ENCODE data around the gene DNM3.

Gene DNM3

GRCh38 chr1:172224871-172225270 is 383.6 kb downstream of the DNM3 start:
- no peak for DNase-seq (ENCODE audit: low spot score)
- in situ Hi-C loops (cut with MboI; ENCODE audit: low pct_unique_long_range_greater_than_20kb, low sequenced_read_pairs, unreplicated experiment) = no loop called here
- TF ChIP-seq CTCF (IDR thresholded peaks at IDR 0.05; ENCODE audit: extremely low read depth, insufficient read depth, missing control alignments) = no peak

- no peak for DNase-seq (ENCODE audit: low spot score)
- TF ChIP-seq CTCF (IDR thresholded peaks at IDR 0.05; ENCODE audit: extremely low read depth, insufficient read depth, missing control alignments) = no peak
- in situ Hi-C loops (cut with MboI; ENCODE audit: low pct_unique_long_range_greater_than_20kb, low sequenced_read_pairs, unreplicated experiment) = no loop called here
Observed at GRCh38 chr1:172229942-172230341, 388.6 kb downstream of the DNM3 start.

- TF ChIP-seq CTCF (IDR thresholded peaks at IDR 0.05; ENCODE audit: extremely low read depth, insufficient read depth, missing control alignments) = no peak
- in situ Hi-C loops (cut with MboI; ENCODE audit: low pct_unique_long_range_greater_than_20kb, low sequenced_read_pairs, unreplicated experiment) = no loop called here
- no peak for DNase-seq (ENCODE audit: low spot score)
Observed at GRCh38 chr1:172230526-172230925, 389.2 kb downstream of the DNM3 start.

GRCh38 chr1:172236958-172237357 is 395.7 kb downstream of the DNM3 start:
- in situ Hi-C loops (cut with MboI; ENCODE audit: low pct_unique_long_range_greater_than_20kb, low sequenced_read_pairs, unreplicated experiment) = no loop called here
- no peak for TF ChIP-seq CTCF (IDR thresholded peaks at IDR 0.05; ENCODE audit: extremely low read depth, insufficient read depth, missing control alignments)
- DNase-seq (ENCODE audit: low spot score) = no peak

GRCh38 chr1:172238158-172238557 is 396.9 kb downstream of the DNM3 start:
- in situ Hi-C loops (cut with MboI; ENCODE audit: low pct_unique_long_range_greater_than_20kb, low sequenced_read_pairs, unreplicated experiment) = no loop called here
- DNase-seq (ENCODE audit: low spot score) = no peak
- no peak for TF ChIP-seq CTCF (IDR thresholded peaks at IDR 0.05; ENCODE audit: extremely low read depth, insufficient read depth, missing control alignments)

- in situ Hi-C loops (cut with MboI; ENCODE audit: low pct_unique_long_range_greater_than_20kb, low sequenced_read_pairs, unreplicated experiment) = no loop called here
- DNase-seq (ENCODE audit: low spot score) = no peak
- TF ChIP-seq CTCF (IDR thresholded peaks at IDR 0.05; ENCODE audit: extremely low read depth, insufficient read depth, missing control alignments) = no peak
Observed at GRCh38 chr1:172238965-172239364, 397.7 kb downstream of the DNM3 start.

- in situ Hi-C loops (cut with MboI; ENCODE audit: low pct_unique_long_range_greater_than_20kb, low sequenced_read_pairs, unreplicated experiment) = no loop called here
- DNase-seq (ENCODE audit: low spot score) = no peak
- TF ChIP-seq CTCF (IDR thresholded peaks at IDR 0.05; ENCODE audit: extremely low read depth, insufficient read depth, missing control alignments) = no peak
Observed at GRCh38 chr1:172239901-172240300, 398.6 kb downstream of the DNM3 start.

All from GM13977 (cell line).